SK-N-MC (cell line): ENCODE results near the gene RAP2B.

Source experiments
- EZH2 ChIP-seq: fragments of 200-600 bp; sonication (generic); IDR thresholded peaks from one replicate; pipeline ENCODE4 v1.6.1; 2017; ENCODE audit warnings: antibody characterized with exemption
- FOXP2 ChIP-seq: optimal IDR thresholded peaks from 2 replicates; pipeline ENCODE3; 2011; ENCODE audit warnings: mild to moderate bottlenecking, moderate library complexity; ENCODE audit not compliant: insufficient read depth; ENCODE audit errors: extremely low read length, control extremely low read depth
- POLR2AphosphoS5 ChIP-seq: IDR thresholded peaks from 2 replicates; pipeline ENCODE4 v1.6.1; 2012; ENCODE audit warnings: mild to moderate bottlenecking, low read depth, low read length, borderline replicate concordance

- TF ChIP-seq EZH2 (no peak), POLR2AphosphoS5 (no peak), FOXP2 (no peak)
Observed at GRCh38 chr3:153163393-153163724, 1.3 kb downstream of the RAP2B start.
